Medulla oblongata (tissue), 1 donor: Measurements from ENCODE around the gene CCL18.
"Not testable (repeated sequence)": the region's sequence is repeated elsewhere in the genome, so short reads cannot be mapped to it uniquely, and the experiment has no call there.

ENCODE experiments used
- DNase-seq: peaks from one replicate; pipeline ENCODE4 v3.0.0-alpha.2; 2015; ENCODE audit errors: extremely low spot score

CCL18 gene, protein sequence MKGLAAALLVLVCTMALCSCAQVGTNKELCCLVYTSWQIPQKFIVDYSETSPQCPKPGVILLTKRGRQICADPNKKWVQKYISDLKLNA

DNA sequence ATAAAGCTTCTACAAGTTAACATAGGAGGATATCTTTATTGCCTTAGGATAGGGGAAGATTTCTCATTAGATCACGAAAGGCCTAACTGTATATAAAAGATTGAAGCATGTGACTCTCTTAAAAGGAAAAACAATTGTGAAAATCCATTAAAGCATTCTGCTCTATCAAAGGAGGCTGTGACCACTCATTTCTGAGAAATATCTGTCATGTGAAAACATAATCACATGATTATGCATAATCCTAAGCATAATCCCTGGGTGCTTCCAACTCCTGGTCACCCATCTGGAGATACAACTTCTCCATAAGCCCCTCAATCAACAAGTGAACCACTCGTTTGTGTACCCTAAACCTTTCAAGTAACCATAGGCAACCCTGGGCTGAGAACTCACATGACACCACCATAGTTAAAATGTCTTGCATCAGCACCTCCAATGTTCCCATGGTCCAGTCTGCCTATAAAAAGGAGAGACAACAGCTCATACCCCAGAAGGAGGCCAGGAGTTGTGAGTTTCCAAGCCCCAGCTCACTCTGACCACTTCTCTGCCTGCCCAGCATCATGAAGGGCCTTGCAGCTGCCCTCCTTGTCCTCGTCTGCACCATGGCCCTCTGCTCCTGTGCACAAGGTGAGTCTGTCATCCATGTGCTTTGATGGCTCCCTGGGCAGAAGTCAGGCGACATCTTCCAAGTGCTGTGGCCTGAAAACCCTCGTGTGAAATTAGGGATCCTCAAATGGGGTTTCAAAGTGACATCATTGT is at the start of gene CCL18:
Gene CCL18 (plus strand): TSS at position 487 of the 756 bp plus-strand sequence. CDS start 71 bp downstream, at position 558.
- DNase-seq: no peak

DNA sequence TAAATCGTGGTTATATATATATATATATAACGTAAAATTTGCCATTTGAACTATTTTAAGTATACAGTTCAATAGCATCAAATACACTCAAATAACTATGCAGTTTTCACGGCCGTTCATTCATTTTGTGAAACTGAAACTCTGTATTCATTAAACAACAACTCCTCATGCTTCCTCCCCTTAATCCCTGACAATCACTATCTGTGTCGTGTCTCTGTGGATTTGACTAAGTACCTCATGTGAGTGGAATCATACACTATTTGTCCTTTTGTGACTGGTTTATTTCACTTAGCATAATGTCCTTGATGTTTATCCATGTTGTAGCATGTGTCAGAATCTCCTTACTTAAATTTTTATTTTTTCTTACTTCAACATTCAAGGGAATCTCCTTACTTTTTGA is 49.1 kb upstream of the CCL18 start:
- no peak for DNase-seq

DNA sequence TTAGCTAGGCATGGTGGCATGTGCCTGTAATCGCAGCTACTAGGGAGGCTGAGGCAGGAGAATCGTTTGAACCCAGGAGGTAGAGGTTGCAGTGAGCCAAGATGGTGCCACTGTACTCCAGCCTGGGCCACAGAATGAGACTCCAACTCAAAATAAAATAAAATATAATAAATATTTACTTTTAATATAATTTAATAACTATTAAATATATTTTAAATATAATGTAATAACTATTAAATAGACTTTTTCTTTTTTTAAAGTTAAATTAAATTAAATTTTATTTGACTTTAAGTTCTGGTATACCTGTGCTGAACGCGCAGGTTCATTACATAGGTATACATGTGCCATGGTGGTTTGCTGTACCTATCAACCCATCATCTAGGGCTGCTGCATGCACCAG is 48.2 kb upstream of the CCL18 start:
- DNase-seq: not testable (repeated sequence)

DNA sequence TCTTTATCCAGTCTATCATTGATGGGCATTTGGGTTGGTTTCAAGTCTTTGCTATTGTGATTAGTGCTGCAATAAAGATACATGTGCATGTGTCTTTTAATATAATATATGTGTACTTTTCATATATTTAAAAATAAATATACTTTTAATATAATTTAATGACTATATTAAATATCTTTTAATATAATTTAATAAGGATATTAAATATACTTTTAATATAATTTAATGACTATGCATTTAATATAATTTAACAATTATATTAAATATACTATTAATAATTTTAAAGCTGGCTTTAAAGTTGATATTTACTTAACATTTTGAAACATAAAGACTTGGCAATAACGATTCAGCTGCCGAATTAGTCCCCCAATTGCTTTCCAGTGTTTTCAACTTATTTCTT is 47.5 kb upstream of the CCL18 start:
- DNase-seq: no peak

DNA sequence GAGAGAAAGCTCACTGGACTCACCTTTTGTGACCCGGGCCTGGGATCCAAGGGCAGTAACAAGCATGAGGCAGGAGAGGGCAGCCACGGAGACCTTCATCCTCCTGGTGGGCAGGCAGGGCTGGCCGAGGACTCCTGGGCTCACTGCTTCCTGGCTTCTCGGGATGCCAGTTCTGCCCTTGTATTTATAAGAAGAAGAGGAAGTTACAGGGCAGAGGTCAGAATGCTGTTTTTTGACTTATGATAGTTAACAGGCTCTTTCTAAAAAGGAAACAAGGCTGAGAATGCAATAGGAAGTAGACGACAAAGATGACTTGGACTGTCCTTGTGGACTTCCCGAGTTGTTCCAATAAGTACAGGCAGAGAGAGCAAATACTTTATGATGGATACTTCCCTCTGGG is 46.3 kb upstream of the CCL18 start, which contains the start of gene CCL23:
Gene CCL23 (minus strand): TSS at position 174 of the 400 bp plus-strand sequence. CDS start 75 bp downstream, at position 99.
- DNase-seq: peak; percentile 14

DNA sequence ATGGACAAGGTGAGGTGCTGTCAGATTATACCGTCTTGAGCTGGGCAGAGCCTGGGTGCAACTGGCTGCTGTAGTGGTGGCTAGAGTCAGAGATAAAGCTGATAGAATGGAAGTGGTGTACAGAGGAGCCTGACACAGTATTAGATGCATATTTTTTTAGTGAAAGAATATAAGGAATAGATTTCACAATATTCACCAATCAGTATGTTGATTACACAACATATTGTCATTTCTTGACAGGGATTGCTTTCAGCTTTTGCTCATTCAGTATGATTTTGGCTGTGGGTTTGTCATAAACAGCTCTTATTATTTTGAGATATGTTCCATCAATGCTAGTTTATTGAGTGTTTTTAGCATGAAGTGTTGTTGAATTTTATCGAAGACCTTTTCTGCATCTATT is 44.6 kb upstream of the CCL18 start:
- no peak for DNase-seq

DNA sequence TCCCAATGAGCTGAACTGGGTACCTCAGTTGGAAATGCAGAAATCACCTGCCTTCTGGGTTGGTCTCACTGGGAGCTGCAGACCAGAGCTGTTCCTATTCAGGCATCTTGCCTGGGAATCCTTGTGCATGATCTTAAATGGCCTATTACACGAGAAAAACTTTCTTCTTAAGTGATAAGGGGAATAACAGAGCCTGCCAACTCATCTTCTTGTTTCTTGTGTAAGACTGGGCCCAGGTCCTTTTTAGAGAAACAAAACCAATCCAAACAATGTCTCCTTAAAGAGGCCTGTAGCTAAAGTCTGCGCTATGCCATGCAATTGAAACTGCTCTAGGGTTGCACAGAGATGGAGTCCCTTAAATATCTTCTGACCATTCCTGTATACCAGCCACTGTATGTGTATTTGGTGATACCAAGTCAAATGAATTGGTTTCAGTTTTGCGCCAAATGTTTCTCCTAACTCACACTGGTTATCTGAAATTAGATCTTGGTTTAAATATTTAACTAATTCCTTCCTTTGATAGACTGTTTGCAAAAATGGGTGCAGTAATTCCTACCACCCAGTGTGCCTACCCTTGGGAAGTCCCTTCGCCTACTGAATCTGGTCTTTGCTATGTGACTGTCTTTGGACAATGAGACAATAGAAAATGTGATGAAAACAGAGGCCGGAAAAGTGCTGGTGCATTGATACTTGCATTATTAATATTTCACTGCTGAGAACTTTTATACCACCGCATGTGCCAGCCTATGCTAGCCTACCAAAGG is 39.8 kb upstream of the CCL18 start:
- no peak for DNase-seq

DNA sequence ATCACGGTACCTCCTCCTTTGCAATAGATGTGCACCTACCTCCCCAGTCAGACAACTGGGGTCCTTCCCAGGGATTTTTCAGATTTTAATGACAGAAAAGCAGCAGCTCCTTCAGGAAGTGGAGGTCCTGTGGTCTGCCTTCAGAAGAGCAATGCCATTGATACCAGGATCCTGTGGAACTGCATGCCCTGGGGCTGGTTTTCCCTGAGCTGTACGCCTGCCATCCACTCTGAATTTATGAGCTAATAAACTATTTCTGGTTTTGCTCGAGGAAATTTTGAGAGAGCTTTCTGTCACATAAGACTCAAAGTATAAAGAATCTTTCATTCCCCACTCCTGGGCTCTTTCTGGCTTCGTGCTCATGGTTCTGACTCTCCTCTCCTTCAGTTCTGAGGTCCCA is 36.3 kb upstream of the CCL18 start:
- no peak for DNase-seq

DNA sequence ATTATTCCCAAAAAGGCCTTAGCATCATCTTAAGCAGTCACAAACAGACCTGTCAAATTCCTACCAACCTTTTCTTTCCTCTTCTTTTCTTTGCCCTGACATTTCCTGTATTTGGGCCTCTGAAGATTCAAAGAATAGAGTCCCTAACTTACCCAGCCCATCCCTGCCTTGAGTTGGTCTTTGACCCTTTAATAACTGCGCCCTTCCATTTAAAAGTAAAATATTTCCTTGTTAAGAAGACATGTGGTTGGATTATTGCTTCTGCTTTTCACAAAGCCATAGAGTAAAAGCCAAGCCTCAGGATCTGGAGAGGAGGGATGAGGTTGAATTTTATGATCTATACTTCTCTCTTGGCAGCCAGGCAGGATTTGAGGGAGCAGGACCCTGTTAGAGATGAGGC is 33.1 kb upstream of the CCL18 start:
- DNase-seq: no peak

DNA sequence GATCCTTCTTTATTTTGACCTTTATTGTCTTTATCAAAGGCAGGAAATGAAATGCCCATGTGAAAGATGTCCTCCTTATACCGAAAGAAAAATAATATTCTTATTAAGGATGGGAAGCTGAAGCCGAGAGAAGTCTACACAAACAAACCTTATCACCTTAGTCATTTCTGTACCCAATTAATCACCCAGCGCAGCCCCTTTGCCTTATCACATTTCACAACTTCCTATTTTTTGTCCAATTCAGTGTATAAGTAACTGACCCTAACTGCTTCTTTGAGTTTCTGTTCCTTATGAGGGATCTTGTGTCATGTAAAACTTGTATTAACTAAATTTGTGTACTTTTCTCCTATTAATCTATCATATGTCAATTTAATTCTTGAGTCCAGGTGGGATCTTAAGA is 29.9 kb upstream of the CCL18 start:
- peak; percentile 16 for DNase-seq

DNA sequence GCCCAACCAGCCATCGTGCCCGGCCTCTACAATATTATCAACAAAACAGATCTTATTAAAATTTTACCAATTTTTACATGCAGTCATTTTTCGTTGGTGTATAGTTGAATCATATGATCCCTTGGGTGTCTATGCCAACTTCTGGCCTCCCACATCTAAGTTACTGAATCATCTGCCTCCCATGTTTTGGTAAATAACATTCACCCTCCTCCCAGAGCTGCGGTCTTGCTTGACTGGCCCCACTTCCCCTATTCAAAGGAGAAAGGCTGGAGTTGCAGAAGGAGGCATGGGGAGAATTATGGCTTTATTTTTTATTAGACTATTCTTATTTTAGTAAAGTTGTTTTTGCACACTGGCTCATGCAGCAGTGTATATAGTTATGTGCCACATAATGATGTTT is 27.8 kb upstream of the CCL18 start:
- DNase-seq: peak; percentile 6

DNA sequence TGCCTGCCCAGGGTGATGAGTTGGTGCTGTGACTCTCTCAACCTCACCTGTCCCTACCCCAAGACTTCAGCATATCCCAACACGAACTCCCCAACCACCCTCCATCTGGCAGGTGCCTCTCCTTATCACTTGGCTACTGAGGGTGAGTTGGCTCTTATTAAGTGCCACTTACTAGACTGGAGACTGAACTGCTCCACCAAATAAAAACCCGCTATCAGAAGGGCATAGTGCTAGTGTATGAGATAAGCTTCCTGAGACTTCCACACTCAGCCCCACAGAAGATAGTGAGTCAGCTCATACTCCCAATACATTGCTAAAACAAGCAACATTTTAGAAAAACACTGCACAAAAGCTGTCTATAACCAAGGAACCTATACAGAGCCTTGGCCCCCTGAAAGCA is 16.0 kb upstream of the CCL18 start:
- DNase-seq: no peak

DNA sequence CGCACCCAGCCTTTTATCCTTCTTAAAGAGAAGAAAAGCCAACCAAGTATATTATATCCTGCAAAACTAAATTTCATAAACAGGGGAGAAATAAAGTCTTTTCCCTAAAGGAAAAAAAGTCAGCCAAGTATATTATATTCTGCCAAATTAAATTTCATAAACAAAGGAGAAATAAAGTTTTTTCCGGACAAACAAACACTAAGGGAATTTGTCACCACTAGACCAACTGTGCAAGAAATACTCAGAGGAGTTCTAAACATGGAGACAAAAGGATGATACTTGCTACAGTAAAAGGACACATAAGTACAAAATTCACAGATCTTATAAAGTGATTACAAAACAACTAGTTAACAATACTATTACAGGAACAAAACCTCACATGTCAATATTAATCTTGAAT is 14.4 kb upstream of the CCL18 start:
- no peak for DNase-seq

DNA sequence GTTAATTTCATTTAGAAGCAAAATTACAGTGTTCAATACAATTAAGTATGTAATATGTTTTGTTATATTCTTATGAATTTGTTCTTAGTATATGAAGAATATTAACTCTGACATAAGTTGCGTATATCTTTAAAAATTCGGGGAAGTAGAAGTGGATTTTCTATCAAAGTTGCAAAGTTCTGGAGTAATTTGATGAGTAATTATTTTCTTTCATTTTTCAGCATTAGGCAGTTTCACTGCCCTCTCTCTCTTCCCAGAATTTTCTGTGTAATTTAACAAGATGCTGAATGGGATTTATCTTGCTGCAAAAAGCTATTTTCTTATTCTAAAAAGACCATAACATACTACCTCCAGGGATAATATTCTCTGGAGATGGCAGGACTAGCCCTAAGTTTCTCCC is 8.9 kb upstream of the CCL18 start:
- no peak for DNase-seq

DNA sequence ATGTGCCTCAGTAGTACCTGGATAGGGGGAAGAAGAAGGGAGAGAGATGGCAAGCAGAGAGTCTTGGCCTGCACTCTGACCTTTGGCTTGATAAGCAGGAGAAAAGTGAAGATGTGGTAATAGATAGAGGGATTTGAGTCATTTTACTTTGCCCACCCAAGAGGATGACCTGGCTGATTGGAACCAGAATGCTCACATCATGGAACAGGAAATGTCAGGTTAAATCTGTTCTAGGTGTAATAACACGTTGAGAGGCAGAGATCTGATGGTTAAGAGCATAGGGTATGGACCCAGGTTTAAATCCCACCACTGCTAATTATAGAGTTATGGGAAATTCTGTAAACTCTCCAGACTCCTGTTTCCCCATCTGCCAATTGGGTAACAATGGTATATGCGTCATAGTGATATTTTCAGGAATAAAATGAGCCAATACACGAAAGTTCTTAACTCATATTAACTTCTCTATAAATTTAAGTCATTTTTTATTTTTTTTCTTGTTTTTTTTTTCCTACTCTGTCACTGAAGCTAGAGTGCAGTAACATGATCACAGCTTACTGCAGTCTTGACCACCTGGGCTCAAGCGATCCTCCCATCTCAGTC is 8.1 kb upstream of the CCL18 start:
- no peak for DNase-seq

DNA sequence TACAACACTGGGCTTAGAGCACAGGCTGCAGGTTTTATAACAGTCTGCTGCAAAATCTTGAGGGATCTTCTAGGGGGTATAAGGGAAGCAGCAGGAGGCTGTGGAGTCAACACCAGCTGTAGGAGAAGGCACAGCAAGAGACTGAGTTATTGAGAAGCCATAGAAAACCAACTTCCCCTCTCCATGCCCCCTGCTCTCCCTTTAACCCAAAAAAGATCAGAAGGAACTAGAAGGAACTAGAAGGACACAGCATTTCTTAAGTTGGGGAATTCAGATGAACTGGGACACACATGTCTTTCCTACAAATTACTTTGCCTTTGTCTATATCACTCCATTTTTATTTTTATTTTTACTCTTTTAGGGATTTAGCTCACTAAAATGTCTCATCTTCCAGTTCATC is 6.2 kb upstream of the CCL18 start:
- DNase-seq: peak; percentile 10

DNA sequence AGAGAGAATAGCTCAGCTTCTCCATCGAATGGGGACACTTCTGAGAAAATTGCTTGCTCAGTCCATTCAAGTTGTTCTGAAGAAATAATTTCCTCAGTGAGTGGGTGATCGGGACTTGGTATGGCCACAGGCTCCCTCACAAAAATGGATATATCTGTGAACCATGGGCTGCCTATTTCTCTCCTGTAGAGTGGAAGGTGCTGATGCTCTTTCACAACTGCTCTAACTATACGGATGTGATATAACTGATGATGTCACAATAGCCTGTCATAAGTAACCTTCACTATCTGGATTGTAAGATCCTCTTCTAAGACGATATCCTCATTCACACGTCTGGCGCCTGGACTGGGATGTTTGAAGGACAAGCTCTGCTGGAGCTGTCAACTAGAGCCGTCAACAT is 4.7 kb upstream of the CCL18 start:
- DNase-seq: no peak

DNA sequence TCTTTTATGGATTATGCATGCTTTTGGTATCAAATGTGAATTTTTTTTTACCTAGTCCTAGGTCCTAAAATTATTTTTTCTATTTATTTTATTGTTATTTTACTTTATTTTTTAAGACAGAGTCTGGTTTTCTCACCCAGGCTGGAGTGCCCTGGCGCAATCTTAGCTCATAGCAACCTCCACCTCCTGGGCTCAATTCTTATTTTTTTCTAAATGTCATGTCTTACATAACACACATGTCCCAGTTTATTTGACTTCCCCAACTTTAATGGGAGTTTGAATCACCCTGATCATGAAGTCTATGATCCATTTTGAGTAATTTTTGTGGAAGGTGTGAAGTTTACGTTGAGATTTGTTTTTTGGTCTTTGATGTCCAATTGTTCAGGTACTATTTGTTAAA is 3.3 kb upstream of the CCL18 start:
- DNase-seq: no peak

DNA sequence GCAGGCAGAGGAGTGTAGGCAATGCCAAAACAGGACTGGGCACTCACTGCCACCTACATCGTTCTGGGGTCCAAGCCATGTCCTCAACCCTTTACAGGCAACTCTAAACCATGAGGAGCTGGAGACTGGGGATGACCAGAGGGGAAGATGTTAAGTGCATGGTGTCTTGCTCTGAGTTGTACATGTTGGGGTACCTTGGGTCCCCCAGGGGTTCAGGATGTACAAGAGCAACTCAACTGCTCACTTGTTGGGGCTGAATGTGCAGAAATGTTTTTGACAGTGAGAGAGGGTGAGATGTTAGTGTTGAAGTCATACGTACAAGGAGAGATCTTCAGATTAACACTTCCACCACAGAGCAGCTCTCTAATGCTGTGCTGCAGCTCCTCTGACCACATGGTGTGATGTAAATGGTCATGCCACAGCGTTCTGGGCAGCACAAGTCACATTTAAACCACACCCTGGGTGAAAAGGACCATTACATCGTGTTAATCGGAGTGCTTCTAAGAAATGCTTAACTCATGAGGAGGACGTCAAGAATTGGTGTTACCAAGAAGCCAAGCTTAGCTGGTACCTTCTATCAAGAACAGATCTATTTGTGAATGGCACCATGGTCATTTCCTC is 2.4 kb downstream of the CCL18 start:
- no peak for DNase-seq

DNA sequence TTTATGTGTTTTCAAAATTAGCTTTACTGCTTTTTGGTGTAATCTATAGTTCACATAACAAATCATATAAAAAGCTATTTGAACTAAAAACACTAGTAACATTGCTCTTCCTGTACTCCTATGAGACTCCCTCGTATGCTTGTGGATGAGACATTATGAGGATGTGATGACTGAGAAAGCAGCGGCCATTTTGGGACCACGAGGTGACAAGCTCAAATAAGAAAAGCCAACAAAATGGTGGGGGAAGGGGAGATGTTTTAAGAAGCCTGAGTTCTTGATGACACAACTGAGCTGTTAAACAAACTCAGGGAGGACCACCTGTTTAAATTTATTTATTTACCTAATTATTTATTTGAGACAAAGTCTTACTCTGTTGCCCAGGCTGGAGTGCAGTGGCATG is 4.5 kb downstream of the CCL18 start:
- DNase-seq: no peak

DNA sequence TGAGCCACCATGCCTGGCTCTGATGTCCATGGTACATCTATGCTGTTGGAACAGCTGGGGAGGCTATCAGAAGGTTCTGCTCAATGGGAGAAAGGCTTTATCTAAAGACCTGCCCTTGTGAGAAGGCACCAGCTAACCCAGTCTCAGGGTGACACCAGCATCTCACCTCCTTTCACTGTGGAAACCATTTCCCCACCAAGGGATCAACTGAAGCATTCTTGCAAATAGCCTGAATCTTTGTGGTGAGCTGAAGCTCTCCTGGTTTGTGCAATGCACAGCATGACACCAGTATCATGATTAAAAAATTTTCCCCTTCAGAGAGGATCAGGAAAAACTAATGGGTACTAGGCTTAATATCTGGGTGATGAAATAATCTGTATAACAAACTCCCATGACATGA is 5.1 kb downstream of the CCL18 start:
- no peak for DNase-seq

DNA sequence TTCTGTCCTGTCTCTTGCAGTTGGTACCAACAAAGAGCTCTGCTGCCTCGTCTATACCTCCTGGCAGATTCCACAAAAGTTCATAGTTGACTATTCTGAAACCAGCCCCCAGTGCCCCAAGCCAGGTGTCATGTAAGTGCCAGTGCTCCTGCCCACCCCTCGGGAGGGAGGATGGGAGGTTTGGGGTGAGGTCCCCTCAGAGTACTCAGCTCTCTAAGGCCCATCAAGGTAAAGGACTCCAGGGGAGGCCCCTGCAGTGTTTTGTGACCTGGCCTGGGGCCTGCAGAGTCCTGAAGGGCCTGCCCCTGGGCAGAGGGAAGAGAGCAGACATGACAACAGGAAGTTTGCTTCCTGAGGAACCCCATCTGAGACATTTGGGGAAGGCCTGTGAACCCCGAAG is 6.4 kb downstream of the CCL18 start:
- DNase-seq: no peak
